ENCODE results near the gene BTBD8.

DNA sequence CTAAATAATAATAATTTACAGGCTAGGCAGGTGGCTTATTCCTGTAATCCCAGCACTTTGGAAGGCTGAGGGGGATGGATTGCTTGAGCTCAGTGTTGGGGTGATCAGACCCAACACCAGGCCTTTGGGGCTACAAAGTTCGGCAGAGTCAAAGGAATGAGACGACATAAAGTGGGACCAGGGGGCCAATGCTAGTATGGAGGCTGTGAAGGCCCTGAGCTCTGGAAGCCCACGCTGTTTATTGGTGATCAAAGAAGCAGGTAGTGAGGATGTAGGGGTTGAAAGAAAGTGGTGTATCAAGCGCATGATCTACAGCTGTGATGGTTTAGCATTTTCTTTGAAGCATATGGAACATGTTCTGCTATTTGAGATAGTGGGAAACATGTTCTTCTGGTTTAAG lies 5.6 kb downstream of the BTBD8 start:
- TF ChIP-seq, protein P1, sequence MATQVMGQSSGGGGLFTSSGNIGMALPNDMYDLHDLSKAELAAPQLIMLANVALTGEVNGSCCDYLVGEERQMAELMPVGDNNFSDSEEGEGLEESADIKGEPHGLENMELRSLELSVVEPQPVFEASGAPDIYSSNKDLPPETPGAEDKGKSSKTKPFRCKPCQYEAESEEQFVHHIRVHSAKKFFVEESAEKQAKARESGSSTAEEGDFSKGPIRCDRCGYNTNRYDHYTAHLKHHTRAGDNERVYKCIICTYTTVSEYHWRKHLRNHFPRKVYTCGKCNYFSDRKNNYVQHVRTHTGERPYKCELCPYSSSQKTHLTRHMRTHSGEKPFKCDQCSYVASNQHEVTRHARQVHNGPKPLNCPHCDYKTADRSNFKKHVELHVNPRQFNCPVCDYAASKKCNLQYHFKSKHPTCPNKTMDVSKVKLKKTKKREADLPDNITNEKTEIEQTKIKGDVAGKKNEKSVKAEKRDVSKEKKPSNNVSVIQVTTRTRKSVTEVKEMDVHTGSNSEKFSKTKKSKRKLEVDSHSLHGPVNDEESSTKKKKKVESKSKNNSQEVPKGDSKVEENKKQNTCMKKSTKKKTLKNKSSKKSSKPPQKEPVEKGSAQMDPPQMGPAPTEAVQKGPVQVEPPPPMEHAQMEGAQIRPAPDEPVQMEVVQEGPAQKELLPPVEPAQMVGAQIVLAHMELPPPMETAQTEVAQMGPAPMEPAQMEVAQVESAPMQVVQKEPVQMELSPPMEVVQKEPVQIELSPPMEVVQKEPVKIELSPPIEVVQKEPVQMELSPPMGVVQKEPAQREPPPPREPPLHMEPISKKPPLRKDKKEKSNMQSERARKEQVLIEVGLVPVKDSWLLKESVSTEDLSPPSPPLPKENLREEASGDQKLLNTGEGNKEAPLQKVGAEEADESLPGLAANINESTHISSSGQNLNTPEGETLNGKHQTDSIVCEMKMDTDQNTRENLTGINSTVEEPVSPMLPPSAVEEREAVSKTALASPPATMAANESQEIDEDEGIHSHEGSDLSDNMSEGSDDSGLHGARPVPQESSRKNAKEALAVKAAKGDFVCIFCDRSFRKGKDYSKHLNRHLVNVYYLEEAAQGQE (IDR thresholded peaks at IDR 0.05; ENCODE audit: insufficient replicate concordance, low read depth), result no peak
- TF ChIP-seq, protein P2, sequence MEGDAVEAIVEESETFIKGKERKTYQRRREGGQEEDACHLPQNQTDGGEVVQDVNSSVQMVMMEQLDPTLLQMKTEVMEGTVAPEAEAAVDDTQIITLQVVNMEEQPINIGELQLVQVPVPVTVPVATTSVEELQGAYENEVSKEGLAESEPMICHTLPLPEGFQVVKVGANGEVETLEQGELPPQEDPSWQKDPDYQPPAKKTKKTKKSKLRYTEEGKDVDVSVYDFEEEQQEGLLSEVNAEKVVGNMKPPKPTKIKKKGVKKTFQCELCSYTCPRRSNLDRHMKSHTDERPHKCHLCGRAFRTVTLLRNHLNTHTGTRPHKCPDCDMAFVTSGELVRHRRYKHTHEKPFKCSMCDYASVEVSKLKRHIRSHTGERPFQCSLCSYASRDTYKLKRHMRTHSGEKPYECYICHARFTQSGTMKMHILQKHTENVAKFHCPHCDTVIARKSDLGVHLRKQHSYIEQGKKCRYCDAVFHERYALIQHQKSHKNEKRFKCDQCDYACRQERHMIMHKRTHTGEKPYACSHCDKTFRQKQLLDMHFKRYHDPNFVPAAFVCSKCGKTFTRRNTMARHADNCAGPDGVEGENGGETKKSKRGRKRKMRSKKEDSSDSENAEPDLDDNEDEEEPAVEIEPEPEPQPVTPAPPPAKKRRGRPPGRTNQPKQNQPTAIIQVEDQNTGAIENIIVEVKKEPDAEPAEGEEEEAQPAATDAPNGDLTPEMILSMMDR (IDR thresholded peaks at IDR 0.05; ENCODE audit: insufficient read depth, low read length), result no peak
- TF ChIP-seq SPI1 (IDR thresholded peaks at IDR 0.05; ENCODE audit: borderline replicate concordance, low read depth) (no peak), POLR2AphosphoS5 (IDR thresholded peaks at IDR 0.05; ENCODE audit: low read depth) (no peak)
